Activated CD8-positive, alpha-beta memory T cell treated with anti-CD3 and anti-CD28 coated beads for 1 hour (primary cell): ENCODE results near the gene LSAMP.

Source experiments
- DNase-seq, 2 donors: peaks; one replicate each; pipeline ENCODE4 v3.0.0-alpha.2; 2020; ENCODE audit warnings: low read depth in 1 of 2; ENCODE audit errors: extremely low read depth in 1 of 2

LSAMP gene

GRCh38 chr3:116433552-116433951 is 11.7 kb downstream of the LSAMP start:
- no peak for DNase-seq

GRCh38 chr3:116432795-116433194 is 12.5 kb downstream of the LSAMP start:
- DNase-seq = no peak

GRCh38 chr3:116429479-116430269 is 15.6 kb downstream of the LSAMP start:
- no peak for DNase-seq

GRCh38 chr3:116426036-116426435 is 19.3 kb downstream of the LSAMP start:
- no peak for DNase-seq

GRCh38 chr3:116425126-116425525 is 20.2 kb downstream of the LSAMP start:
- no peak for DNase-seq

GRCh38 chr3:116423945-116424344 is 21.3 kb downstream of the LSAMP start:
- DNase-seq = no peak

GRCh38 chr3:116423374-116423773 is 21.9 kb downstream of the LSAMP start:
- no peak for DNase-seq

- DNase-seq = no peak
Observed at GRCh38 chr3:116417151-116417550, 28.1 kb downstream of the LSAMP start.

- no peak for DNase-seq
Observed at GRCh38 chr3:116413319-116413718, 32.0 kb downstream of the LSAMP start.

GRCh38 chr3:116408473-116408872 is 36.8 kb downstream of the LSAMP start:
- no peak for DNase-seq

- DNase-seq = no peak
Observed at GRCh38 chr3:116405231-116405630, 40.1 kb downstream of the LSAMP start.

GRCh38 chr3:116399701-116400226 is 45.5 kb downstream of the LSAMP start:
- no peak for DNase-seq

- DNase-seq = no peak
Observed at GRCh38 chr3:116394365-116394764, 50.9 kb downstream of the LSAMP start.

GRCh38 chr3:116393199-116393598 is 52.1 kb downstream of the LSAMP start:
- DNase-seq = no peak

GRCh38 chr3:116392291-116392690 is 53.0 kb downstream of the LSAMP start:
- no peak for DNase-seq

GRCh38 chr3:116391296-116392201 is 53.7 kb downstream of the LSAMP start:
- DNase-seq = no peak

GRCh38 chr3:116390318-116390717 is 55.0 kb downstream of the LSAMP start:
- DNase-seq = no peak

GRCh38 chr3:116388867-116389385 is 56.4 kb downstream of the LSAMP start:
- no peak for DNase-seq

- DNase-seq = no peak
Observed at GRCh38 chr3:116386168-116386567, 59.1 kb downstream of the LSAMP start.

- DNase-seq = no peak
Observed at GRCh38 chr3:116384717-116385116, 60.6 kb downstream of the LSAMP start.

- DNase-seq = no peak
Observed at GRCh38 chr3:116378077-116378476, 67.2 kb downstream of the LSAMP start.
